CD4-positive, alpha-beta memory T cell (primary cell): ENCODE results near the gene SPEM3. TPM values are rescaled to one million over a fixed set of nuclear protein-coding genes. Genes with fewer than 3 reads are reported as not detected.

Experiments
- CTCF ChIA-PET: fragments of 350-600 bp; sonication (Branson Sonifier 250); formaldehyde crosslinking; loops from one replicate; lab custom pipeline; 2021; ENCODE audit warnings: inconsistent platforms; ENCODE audit not compliant: partially characterized antibody; lab: Charles Lee
- POLR2A ChIA-PET: fragments of 350-600 bp; sonication (Branson Sonifier 250); formaldehyde crosslinking; loops from one replicate; lab custom pipeline; 2021; ENCODE audit not compliant: partially characterized antibody; lab: Charles Lee
- DNase-seq, 5 donors: peaks; one replicate each; pipeline versions ENCODE4 v3.0.0 to v3.0.0-alpha.2; 2020 to 2022; ENCODE audit warnings: mixed read lengths in 1 of 5
- H3K27ac ChIP-seq: one replicate; pipeline ENCODE4 v1.7.0; 2013; ENCODE audit warnings: low read depth, low read length
- H3K27me3 ChIP-seq: 2 replicates; pipeline ENCODE4 v1.7.0; 2013; ENCODE audit warnings: mild to moderate bottlenecking, low read length, moderate library complexity; ENCODE audit not compliant: insufficient read depth
- H3K36me3 ChIP-seq: 2 replicates; pipeline ENCODE4 v1.7.0; 2013; ENCODE audit warnings: mild to moderate bottlenecking, low read length, moderate library complexity; ENCODE audit not compliant: insufficient read depth
- H3K4me1 ChIP-seq: 2 replicates; pipeline ENCODE4 v1.7.0; 2013; ENCODE audit warnings: mild to moderate bottlenecking, low read length, moderate library complexity; ENCODE audit not compliant: insufficient read depth
- H3K4me3 ChIP-seq, 2 donors: one replicate each; pipeline ENCODE4 v1.7.0; 2013; ENCODE audit warnings: low read length in 2 of 2, mild to moderate bottlenecking in 1 of 2
- H3K9me3 ChIP-seq, 2 donors: one replicate each; pipeline ENCODE4 v1.7.0; 2013; ENCODE audit warnings: low read length in 2 of 2, control low read depth in 1 of 2; ENCODE audit not compliant: control insufficient read depth in 1 of 2
- H3K27ac Mint-ChIP-seq, 7 donors: one replicate each; pipeline ENCODE4 v1.8.0; 2020 to 2021; ENCODE audit warnings: mixed read lengths in 7 of 7, mild to moderate bottlenecking in 6 of 7, inconsistent platforms in 3 of 7, moderate library complexity in 3 of 7
- H3K27me3 Mint-ChIP-seq, 2 donors: one replicate each; pipeline ENCODE4 v1.8.0; 2020 to 2021; ENCODE audit warnings: mixed read lengths in 2 of 2
- H3K36me3 Mint-ChIP-seq, 2 donors: one replicate each; pipeline ENCODE4 v1.8.0; 2020 to 2021; ENCODE audit warnings: mixed read lengths in 2 of 2, inconsistent platforms in 1 of 2, mild to moderate bottlenecking in 1 of 2
- H3K4me1 Mint-ChIP-seq, 4 donors: one replicate each; pipeline ENCODE4 v1.8.0; 2020 to 2021; ENCODE audit warnings: mixed read lengths in 4 of 4, mild to moderate bottlenecking in 1 of 4
- H3K4me3 Mint-ChIP-seq, 8 donors: one replicate each; pipeline ENCODE4 v1.8.0; 2020 to 2021; ENCODE audit warnings: mixed read lengths in 8 of 8, mild to moderate bottlenecking in 7 of 8, moderate library complexity in 6 of 8, inconsistent platforms in 3 of 8
- H3K9me3 Mint-ChIP-seq, 8 donors: one replicate each; pipeline ENCODE4 v1.8.0; 2020 to 2021; ENCODE audit warnings: mixed read lengths in 8 of 8, mild to moderate bottlenecking in 5 of 8, inconsistent platforms in 3 of 8, moderate library complexity in 1 of 8
- intact Hi-C: fragments of 100-400 bp; cut with micrococcal nuclease; formaldehyde crosslinking; loops from one replicate; pipeline ENCODE4 v1.15.1; 2023
- polyA plus RNA-seq, 2 donors: library from polyadenylated mRNA; unstranded; fragments of 300-500 nt; fragmentation: Illumina TruSeq; gene quantifications; one replicate each; pipeline ENCODE4 v1.2.3, GENCODE V29; 2021
- total RNA-seq, 2 experiments: library from RNA; stranded (reverse); gene quantifications; one replicate each; pipeline ENCODE4 v1.2.3, GENCODE V29; 2021

Gene SPEM3
- total and polyA plus RNA-seq, 4 experiments from 2014 or later, result not detected

- Mint-ChIP-seq H3K36me3 (no peaks in the 10 kb centered on the region), H3K27me3 (peaks cover 0 to 2% of the 10 kb centered on the region in 2 donors), H3K9me3 (no peaks in the 10 kb centered on the region), H3K27ac (peak overlapping the region in 1 of 7 donors; percentile 72), H3K4me3 (no peak overlapping the region), H3K4me1 (peaks cover 5 to 24% (median 7%) of the 10 kb centered on the region in 4 donors)
- POLR2A ChIA-PET, result no interaction called here
- intact Hi-C loops, result no loop called here
- H3K27me3 ChIP-seq, result no peaks in the 10 kb centered on the region
- no peaks in the 10 kb centered on the region for H3K36me3 ChIP-seq
- H3K27ac ChIP-seq, result no peak overlapping the region
- CTCF ChIA-PET, result no interaction called here
- no peaks in the 10 kb centered on the region for H3K9me3 ChIP-seq
- no peak overlapping the region for H3K4me3 ChIP-seq
- no peaks in the 10 kb centered on the region for H3K4me1 ChIP-seq
- peak in 1 of 5 donors; percentile 33 for DNase-seq
These were observed 17.8 kb upstream of the SPEM3 start for GRCh38 chr17:7410634-7411426.

GRCh38 chr17:7411427-7411750 is 17.3 kb upstream of the SPEM3 start:
- no peaks in the 10 kb centered on the region for H3K27me3 ChIP-seq
- H3K9me3 Mint-ChIP-seq, result no peaks in the 10 kb centered on the region
- ChIA-PET CTCF (no interaction called here), POLR2A (no interaction called here)
- H3K36me3 Mint-ChIP-seq, result no peaks in the 10 kb centered on the region
- no peaks in the 10 kb centered on the region for H3K9me3 ChIP-seq
- H3K4me3 Mint-ChIP-seq, result no peak overlapping the region
- H3K4me3 ChIP-seq, result no peak overlapping the region
- intact Hi-C loops, result no loop called here
- H3K36me3 ChIP-seq, result no peaks in the 10 kb centered on the region
- no peaks in the 10 kb centered on the region for H3K4me1 ChIP-seq
- peaks cover 0 to 2% of the 10 kb centered on the region in 2 donors for H3K27me3 Mint-ChIP-seq
- DNase-seq, result no peak
- peaks cover 2 to 19% (median 7%) of the 10 kb centered on the region in 4 donors for H3K4me1 Mint-ChIP-seq
- no peak overlapping the region for H3K27ac Mint-ChIP-seq
- H3K27ac ChIP-seq, result no peak overlapping the region

DNA sequence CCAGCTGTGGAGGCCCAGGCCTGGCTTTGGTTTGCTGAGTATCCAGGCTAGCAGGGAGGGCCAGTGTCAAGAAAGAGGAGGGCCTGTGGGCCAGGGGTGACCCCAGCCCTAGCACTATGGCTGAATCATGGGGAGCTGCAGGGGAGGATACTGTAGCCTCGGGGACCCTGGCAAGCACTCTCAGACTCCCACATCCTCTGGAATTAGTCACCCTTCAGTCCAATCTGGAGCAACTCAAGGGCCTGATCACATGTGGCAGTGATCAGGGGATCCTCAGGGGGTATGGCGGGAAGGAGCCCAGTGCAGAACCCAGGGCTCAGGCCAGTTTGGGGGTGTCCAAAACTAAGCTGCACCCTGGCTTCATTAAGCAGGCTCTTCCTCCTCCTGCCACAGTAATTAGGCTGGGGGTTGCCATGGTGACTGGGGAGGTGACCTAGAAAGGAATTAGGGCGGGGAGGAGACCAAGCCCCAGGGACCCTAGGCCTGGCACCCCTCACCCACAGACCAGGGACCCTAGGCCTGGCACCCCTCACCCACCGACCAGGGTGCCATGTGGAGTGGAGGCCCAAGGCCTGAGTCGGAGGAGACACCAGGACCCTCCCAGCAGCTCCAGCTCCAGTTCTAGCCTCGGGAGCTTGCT is 15.2 kb upstream of the SPEM3 start:
- Histone ChIP-seq H3K9me3 (no peaks in the 10 kb centered on the region), H3K36me3 (no peaks in the 10 kb centered on the region), H3K27me3 (no peaks in the 10 kb centered on the region), H3K27ac (no peak overlapping the region), H3K4me1 (no peaks in the 10 kb centered on the region), H3K4me3 (no peak overlapping the region)
- peaks cover 2 to 11% (median 5%) of the 10 kb centered on the region in 4 donors for H3K4me1 Mint-ChIP-seq
- peak in 1 of 5 donors; percentile 25 for DNase-seq
- peaks cover 0 to 2% of the 10 kb centered on the region in 2 donors for H3K27me3 Mint-ChIP-seq
- ChIA-PET POLR2A (interaction anchor here (0.7 to 1.3 kb wide), 2 partner anchors 11 to 22 kb away, joined by 3 read pairs; partner anchors contain the start of gene TMEM102), CTCF (interaction anchor here (0.8 to 1.2 kb wide), 2 partner anchors 23 to 58 kb away, joined by 3 read pairs; no protein-coding TSS in a partner anchor)
- intact Hi-C loops, result no loop called here
- H3K4me3 Mint-ChIP-seq, result no peak overlapping the region
- H3K9me3 Mint-ChIP-seq, result no peaks in the 10 kb centered on the region
- no peak overlapping the region for H3K27ac Mint-ChIP-seq
- no peaks in the 10 kb centered on the region for H3K36me3 Mint-ChIP-seq

- H3K4me3 Mint-ChIP-seq, result no peak overlapping the region
These were observed 13.8 kb upstream of the SPEM3 start for GRCh38 chr17:7414837-7415236.

DNA sequence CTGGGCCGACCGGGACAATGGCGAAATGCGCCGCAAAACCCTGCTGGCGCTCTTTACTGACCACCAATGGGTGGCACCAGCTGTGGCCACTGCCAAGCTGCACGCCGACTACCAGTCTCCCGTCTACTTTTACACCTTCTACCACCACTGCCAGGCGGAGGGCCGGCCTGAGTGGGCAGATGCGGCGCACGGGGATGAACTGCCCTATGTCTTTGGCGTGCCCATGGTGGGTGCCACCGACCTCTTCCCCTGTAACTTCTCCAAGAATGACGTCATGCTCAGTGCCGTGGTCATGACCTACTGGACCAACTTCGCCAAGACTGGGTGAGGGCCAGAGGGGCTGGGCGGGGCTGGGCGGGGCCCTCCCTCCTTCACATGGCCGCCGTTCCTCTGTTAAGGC is 12.9 kb upstream of the SPEM3 start:
- Mint-ChIP-seq H3K27ac (no peak overlapping the region), H3K4me3 (no peak overlapping the region), H3K4me1 (peaks cover 0 to 2% (median 0%) of the 10 kb centered on the region in 4 donors), H3K9me3 (no peaks in the 10 kb centered on the region), H3K27me3 (no peaks in the 10 kb centered on the region), H3K36me3 (no peaks in the 10 kb centered on the region)
- no peaks in the 10 kb centered on the region for H3K9me3 ChIP-seq
- no peaks in the 10 kb centered on the region for H3K27me3 ChIP-seq
- H3K36me3 ChIP-seq, result no peaks in the 10 kb centered on the region
- no peak overlapping the region for H3K4me3 ChIP-seq
- intact Hi-C loops, result loop anchor here (1.0 kb wide), 1 partner anchor 59 kb away; no protein-coding TSS in a partner anchor
- DNase-seq, result no peak
- ChIA-PET POLR2A (interaction anchor here (1.3 kb wide), 1 partner anchor 12 kb away, joined by 4 read pairs; the partner anchor contains the start of gene TMEM256), CTCF (interaction anchor here (1.5 kb wide), 1 partner anchor 59 kb away, joined by 3 read pairs; no protein-coding TSS in a partner anchor)
- H3K4me1 ChIP-seq, result no peaks in the 10 kb centered on the region
- no peak overlapping the region for H3K27ac ChIP-seq

More at GRCh38 chr17:7414837-7415236, 13.8 kb upstream of the SPEM3 start:
- no peak overlapping the region for H3K27ac ChIP-seq
- Mint-ChIP-seq H3K36me3 (no peaks in the 10 kb centered on the region), H3K27me3 (no peaks in the 10 kb centered on the region), H3K4me1 (peaks cover 0 to 2% (median under 1%) of the 10 kb centered on the region in 4 donors), H3K9me3 (no peaks in the 10 kb centered on the region), H3K27ac (no peak overlapping the region)
- intact Hi-C loops, result no loop called here
- ChIA-PET CTCF (interaction anchor here (1.5 kb wide), 1 partner anchor 58 kb away, joined by 3 read pairs; no protein-coding TSS in a partner anchor), POLR2A (no interaction called here)
- DNase-seq, result no peak
- no peaks in the 10 kb centered on the region for H3K4me1 ChIP-seq
- H3K9me3 ChIP-seq, result no peaks in the 10 kb centered on the region
- H3K36me3 ChIP-seq, result no peaks in the 10 kb centered on the region
- no peaks in the 10 kb centered on the region for H3K27me3 ChIP-seq
- H3K4me3 ChIP-seq, result no peak overlapping the region

- CTCF ChIA-PET, result no interaction called here
- H3K27me3 Mint-ChIP-seq, result no peaks in the 10 kb centered on the region
- intact Hi-C loops, result loop anchor here (1.0 kb wide), 1 partner anchor 60 kb away; no protein-coding TSS in a partner anchor
These were observed 12.3 kb upstream of the SPEM3 start for GRCh38 chr17:7416323-7416722.

More at GRCh38 chr17:7416323-7416722, 12.3 kb upstream of the SPEM3 start:
- H3K4me1 ChIP-seq, result no peaks in the 10 kb centered on the region
- Mint-ChIP-seq H3K4me1 (peaks cover 0 to 2% (median 0%) of the 10 kb centered on the region in 4 donors), H3K4me3 (peak overlapping the region in 1 of 8 donors; percentile 3), H3K36me3 (no peaks in the 10 kb centered on the region), H3K27ac (peak overlapping the region in 1 of 7 donors; percentile 29), H3K9me3 (no peaks in the 10 kb centered on the region)
- H3K27ac ChIP-seq, result no peak overlapping the region
- POLR2A ChIA-PET, result interaction anchor here (1.3 kb wide), 1 partner anchor 12 kb away, joined by 4 read pairs; the partner anchor contains the start of gene TMEM256
- no peaks in the 10 kb centered on the region for H3K9me3 ChIP-seq
- DNase-seq, result no peak
- H3K27me3 ChIP-seq, result no peaks in the 10 kb centered on the region
- no peaks in the 10 kb centered on the region for H3K36me3 ChIP-seq
- no peak overlapping the region for H3K4me3 ChIP-seq
